GM12873 (cell line): ENCODE data around the gene GANAB.

Source experiments
- TF ChIP-seq, protein P1 (sequence below): IDR thresholded peaks from 2 replicates; pipeline ENCODE4 v1.5.1; 2012; ENCODE audit warnings: low read depth, mild to moderate bottlenecking, moderate library complexity, low read length, control low read depth; ENCODE audit not compliant: insufficient read depth; ENCODE audit errors: missing control alignments

Gene GANAB

GRCh38 chr11:62622476-62623089, 23.8 kb downstream of the GANAB start:
- TF ChIP-seq, protein P1, sequence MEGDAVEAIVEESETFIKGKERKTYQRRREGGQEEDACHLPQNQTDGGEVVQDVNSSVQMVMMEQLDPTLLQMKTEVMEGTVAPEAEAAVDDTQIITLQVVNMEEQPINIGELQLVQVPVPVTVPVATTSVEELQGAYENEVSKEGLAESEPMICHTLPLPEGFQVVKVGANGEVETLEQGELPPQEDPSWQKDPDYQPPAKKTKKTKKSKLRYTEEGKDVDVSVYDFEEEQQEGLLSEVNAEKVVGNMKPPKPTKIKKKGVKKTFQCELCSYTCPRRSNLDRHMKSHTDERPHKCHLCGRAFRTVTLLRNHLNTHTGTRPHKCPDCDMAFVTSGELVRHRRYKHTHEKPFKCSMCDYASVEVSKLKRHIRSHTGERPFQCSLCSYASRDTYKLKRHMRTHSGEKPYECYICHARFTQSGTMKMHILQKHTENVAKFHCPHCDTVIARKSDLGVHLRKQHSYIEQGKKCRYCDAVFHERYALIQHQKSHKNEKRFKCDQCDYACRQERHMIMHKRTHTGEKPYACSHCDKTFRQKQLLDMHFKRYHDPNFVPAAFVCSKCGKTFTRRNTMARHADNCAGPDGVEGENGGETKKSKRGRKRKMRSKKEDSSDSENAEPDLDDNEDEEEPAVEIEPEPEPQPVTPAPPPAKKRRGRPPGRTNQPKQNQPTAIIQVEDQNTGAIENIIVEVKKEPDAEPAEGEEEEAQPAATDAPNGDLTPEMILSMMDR = no peak

- TF ChIP-seq, protein P1 = no peak
Observed at GRCh38 chr11:62621567-62622470, 24.6 kb downstream of the GANAB start, which contains the start of gene B3GAT3. B3GAT3 (minus strand) TSS chr11:62621986; CDS start chr11:62621947, 39 bp downstream.

- TF ChIP-seq, protein P1 = no peak
Observed at GRCh38 chr11:62621027-62621566, 25.3 kb downstream of the GANAB start.

DNA sequence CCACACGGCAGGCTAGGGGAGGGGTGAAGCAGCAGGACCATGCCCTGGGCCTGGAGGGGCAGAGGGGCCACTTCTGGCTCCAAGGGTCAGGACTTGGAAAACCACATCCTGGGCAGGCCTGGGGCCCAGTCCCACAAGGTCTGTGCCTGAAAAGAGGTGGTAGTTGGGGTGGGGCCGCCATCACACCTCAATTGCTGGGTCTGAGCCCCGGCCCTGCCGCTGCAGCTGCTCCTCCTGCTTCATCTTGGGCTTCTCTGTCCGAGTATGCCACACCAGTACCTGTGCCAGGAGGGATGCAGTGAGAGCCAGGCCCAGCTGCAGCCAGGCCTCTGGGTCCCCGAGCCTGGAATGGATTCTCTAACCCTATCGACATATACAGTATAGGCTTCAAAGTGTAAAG, 30.9 kb downstream of the GANAB start:
- TF ChIP-seq, protein P1 = no peak

GRCh38 chr11:62614275-62614674, 32.1 kb downstream of the GANAB start:
- TF ChIP-seq, protein P1 = no peak

GRCh38 chr11:62613291-62613778, 33.1 kb downstream of the GANAB start:
- TF ChIP-seq, protein P1 = no peak

DNA sequence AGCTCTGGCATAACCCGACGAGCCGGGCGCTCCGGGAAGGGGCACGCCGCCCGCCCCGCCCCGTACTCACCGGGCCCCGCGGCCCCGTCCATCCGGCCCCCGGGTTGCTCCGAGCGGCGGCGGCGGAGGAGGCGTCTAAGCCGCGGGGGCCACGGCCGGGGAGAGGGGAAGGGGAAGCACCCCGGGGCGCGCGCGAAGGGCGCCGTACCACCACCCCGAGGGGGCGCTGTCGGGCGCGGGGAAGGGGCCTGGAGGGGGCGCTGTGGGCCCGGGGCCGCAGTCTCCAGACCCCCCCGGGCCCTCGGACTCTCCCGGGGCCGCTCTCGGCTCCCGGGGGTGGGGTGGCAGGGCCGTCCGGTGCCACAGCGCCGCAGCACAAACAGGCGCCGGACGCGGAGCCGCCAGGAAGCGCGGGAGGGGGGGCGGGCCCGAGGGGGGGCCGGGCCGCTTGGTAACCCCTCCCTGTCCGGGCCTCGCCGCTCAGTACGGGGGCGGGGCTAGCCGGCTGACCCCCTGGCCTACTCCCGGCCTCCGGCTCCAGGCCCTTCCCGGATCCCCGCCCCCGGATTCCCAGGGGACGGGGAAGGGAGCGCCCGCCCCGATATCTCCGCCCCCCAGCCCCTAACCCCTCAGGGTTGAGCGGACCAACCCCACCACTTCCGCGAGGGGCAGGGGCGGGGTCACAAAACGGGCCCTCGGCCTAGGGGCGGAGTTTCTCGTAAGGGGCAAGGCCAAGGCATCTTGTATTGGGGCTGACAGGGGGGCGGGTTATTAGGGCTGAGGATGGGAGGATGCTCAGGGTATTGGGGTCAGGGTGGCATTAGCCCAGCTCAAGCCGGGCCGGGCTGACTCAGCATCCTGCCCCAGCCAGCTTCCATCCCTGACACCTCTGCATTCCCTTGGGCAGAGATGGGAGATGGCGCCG, 33.8 kb downstream of the GANAB start, which contains the start of the genes EML3 and ROM1:
Gene EML3, minus strand, starts transcription at position 410 of the 925 bp plus-strand sequence. Its CDS starts 318 bp downstream, at position 92.
Gene ROM1, plus strand, starts transcription at position 892 of the 925 bp plus-strand sequence. Its CDS starts 25 bp downstream, at position 917.
- TF ChIP-seq, protein P1 = peak; percentile 91
